ENCODE measurements around the gene FAM76A. TPM values are rescaled to one million over a fixed set of nuclear protein-coding genes. Genes with fewer than 3 reads are reported as not detected.

The FAM76A gene
- total and polyA plus RNA-seq, 2 donors (not counting 3 experiments of a cell fraction or from before 2014, with no cell fraction given), result 1.8 to 12.8 TPM

DNA sequence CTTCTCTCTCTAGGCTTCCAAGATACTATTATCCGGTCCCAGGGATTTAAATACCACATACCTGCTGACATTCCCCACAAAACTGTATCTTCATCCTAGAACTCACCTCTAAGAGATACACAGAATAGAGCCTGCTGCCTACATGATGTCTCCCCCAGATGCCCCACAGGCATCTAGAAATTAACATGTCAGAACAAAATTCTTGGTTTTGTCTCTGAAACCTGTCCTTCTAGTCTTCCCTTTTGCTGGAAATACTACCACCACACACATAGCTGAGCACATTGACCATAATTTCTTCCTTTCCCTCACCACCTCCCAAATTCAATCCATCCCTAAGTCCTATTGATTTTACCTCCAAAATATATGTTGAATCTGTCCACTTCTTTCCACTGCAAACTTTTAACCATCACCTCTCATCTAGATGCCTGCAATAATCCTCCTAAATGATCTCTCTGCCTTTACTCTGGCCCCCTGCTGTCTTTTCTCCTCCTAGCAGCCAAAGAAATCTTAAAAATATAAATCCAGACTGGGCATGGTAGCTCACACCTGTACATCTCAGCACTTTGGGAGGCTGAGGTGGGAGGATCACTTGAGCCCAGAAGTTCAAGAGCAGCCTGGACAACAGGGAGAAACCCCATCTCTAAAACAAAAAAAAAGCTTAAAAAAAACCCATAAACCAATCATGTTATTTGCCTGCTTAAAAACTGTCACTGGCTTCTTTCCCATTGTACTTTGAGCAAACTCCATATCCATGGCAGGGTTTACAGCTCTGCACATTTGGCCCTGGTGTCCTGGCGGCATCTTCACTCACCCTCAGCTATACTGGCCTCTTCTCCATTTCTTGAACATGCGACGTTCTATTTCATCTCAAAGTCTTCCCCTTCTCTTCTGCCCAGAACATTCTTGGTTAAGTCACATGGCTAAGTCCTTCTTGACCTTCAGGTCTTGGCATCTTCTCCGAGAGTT lies 6.2 kb upstream of the FAM76A start:
- dilution Hi-C loops (cut with MboI; ENCODE audit: extremely low pct_ligation_motif_present, low sequenced_read_pairs), result no loop called here
- Histone ChIP-seq H3K79me2 (ENCODE audit: control insufficient read depth, insufficient read depth, low read length) (no peaks in the 10 kb centered on the region), H3K27ac (ENCODE audit: insufficient read depth, low read depth, low read length) (no peak overlapping the region), H3K4me1 (ENCODE audit: control insufficient read depth, extremely low read depth, insufficient read depth, low read length) (no peaks in the 10 kb centered on the region), H4K20me1 (replicated peaks; ENCODE audit: control insufficient read depth, extremely low read depth, insufficient read depth, low read length) (no peaks in the 10 kb centered on the region), H3K27me3 (ENCODE audit: control insufficient read depth in 2 of 2, insufficient read depth in 2 of 2, low read length in 2 of 2) (peaks cover 8% of the 10 kb centered on the region in 2 experiments), H3K9ac (replicated peaks; ENCODE audit: extremely low read depth, insufficient read depth, low read length) (no peak overlapping the region), H3K9me1 (replicated peaks; ENCODE audit: control insufficient read depth, extremely low read depth, insufficient read depth, low read length) (no peaks in the 10 kb centered on the region), H3K4me3 (replicated peaks in 1 of 3; ENCODE audit: insufficient read depth in 1 of 3, low read depth in 1 of 3, low read length in 3 of 3) (no peak overlapping the region), H3K4me2 (ENCODE audit: insufficient read depth, low read length) (no peak overlapping the region), H3K9me3 (replicated peaks; ENCODE audit: control insufficient read depth, insufficient read depth, low read length) (no peaks in the 10 kb centered on the region), H3K36me3 (ENCODE audit: control insufficient read depth in 2 of 2, extremely low read depth in 1 of 2, insufficient read depth in 2 of 2, low read length in 2 of 2) (no peaks in the 10 kb centered on the region), H2AFZ (ENCODE audit: low read depth, low read length) (no peak overlapping the region)
- ChIA-PET CTCF (interaction anchor here (0.9 to 4.1 kb wide), 10 partner anchors 15 to 419 kb away, joined by 3 to 51 read pairs (median 3); partner anchors contain the start of genes IFI6 and STX12), POLR2A (interaction anchor here (0.7 kb wide), 1 partner anchor 834 kb away, joined by 3 read pairs; no protein-coding TSS in a partner anchor)
- TF ChIP-seq, protein P1, sequence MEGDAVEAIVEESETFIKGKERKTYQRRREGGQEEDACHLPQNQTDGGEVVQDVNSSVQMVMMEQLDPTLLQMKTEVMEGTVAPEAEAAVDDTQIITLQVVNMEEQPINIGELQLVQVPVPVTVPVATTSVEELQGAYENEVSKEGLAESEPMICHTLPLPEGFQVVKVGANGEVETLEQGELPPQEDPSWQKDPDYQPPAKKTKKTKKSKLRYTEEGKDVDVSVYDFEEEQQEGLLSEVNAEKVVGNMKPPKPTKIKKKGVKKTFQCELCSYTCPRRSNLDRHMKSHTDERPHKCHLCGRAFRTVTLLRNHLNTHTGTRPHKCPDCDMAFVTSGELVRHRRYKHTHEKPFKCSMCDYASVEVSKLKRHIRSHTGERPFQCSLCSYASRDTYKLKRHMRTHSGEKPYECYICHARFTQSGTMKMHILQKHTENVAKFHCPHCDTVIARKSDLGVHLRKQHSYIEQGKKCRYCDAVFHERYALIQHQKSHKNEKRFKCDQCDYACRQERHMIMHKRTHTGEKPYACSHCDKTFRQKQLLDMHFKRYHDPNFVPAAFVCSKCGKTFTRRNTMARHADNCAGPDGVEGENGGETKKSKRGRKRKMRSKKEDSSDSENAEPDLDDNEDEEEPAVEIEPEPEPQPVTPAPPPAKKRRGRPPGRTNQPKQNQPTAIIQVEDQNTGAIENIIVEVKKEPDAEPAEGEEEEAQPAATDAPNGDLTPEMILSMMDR (IDR thresholded peaks at IDR 0.05; ENCODE audit: extremely low read depth in 1 of 2, insufficient read depth in 1 of 2, low read depth in 1 of 2, low read length in 2 of 2), result peak in 1 of 2 donors; percentile 20
- TF ChIP-seq MAX (IDR thresholded peaks at IDR 0.05; ENCODE audit: insufficient read depth, insufficient read length), result no peak
- FAIRE-seq (peak; percentile 54), DNase-seq (ENCODE audit: low read depth, low spot score) (peak; percentile 16)
- intact Hi-C loops (cut with micrococcal nuclease), result no loop called here
- BruUV-seq (replicated peaks), result no TSS peak
